HEK293T (cell line): Measurements from ENCODE around the gene TMTC2.

Source experiments
- ARNT ChIP-seq: fragments of 450-650 bp; IDR thresholded peaks from 2 replicates; pipeline ENCODE4 v1.6.1; 2017; ENCODE audit warnings: mild to moderate bottlenecking
- L3MBTL2 ChIP-seq: fragments of 450-650 bp; conservative IDR thresholded peaks from 2 replicates; pipeline ENCODE4 v1.6.1; 2016; ENCODE audit warnings: mild to moderate bottlenecking
- NFRKB ChIP-seq: fragments of 450-650 bp; IDR thresholded peaks from 2 replicates; pipeline ENCODE4 v1.6.1; 2016; ENCODE audit warnings: mild to moderate bottlenecking, moderate library complexity
- TARDBP ChIP-seq: fragments of 450-650 bp; IDR thresholded peaks from 2 replicates; pipeline ENCODE4 v1.6.1; 2016

GRCh38 chr12:82789674-82790073 is 103.0 kb downstream of the TMTC2 start:
- TF ChIP-seq L3MBTL2 (no peak), TARDBP (no peak), ARNT (no peak), NFRKB (no peak)
